Endodermal cell (in vitro differentiated cells): ENCODE results near the gene TBC1D28. TPM values are rescaled to one million over a fixed set of nuclear protein-coding genes. Genes with fewer than 3 reads are reported as not detected.
"Not testable (repeated sequence)": the region's sequence is repeated elsewhere in the genome, so short reads cannot be mapped to it uniquely, and the experiment has no call there.

ENCODE experiments used
- DNase-seq: peaks from one replicate; pipeline ENCODE4 v3.0.0-alpha.2; 2017
- H3K27ac ChIP-seq: 2 replicates; pipeline ENCODE4 v1.5.1; 2013; ENCODE audit warnings: mild to moderate bottlenecking, low read depth, low read length, moderate library complexity
- H3K27me3 ChIP-seq: 2 replicates; pipeline ENCODE4 v1.6.1; 2013; ENCODE audit warnings: mild to moderate bottlenecking, low read length, moderate library complexity; ENCODE audit not compliant: insufficient read depth, control insufficient read depth, poor library complexity, severe bottlenecking
- H3K36me3 ChIP-seq: 2 replicates; pipeline ENCODE4 v1.7.0; 2013; ENCODE audit warnings: mild to moderate bottlenecking, low read length, moderate library complexity; ENCODE audit not compliant: control insufficient read depth, insufficient read depth
- H3K4me1 ChIP-seq: one replicate; pipeline ENCODE4 v1.7.0; 2013; ENCODE audit warnings: low read length; ENCODE audit not compliant: control insufficient read depth, insufficient read depth
- H3K4me3 ChIP-seq: 2 replicates; pipeline ENCODE4 v1.5.1; 2013; ENCODE audit warnings: mild to moderate bottlenecking, low read length, moderate library complexity
- H3K9ac ChIP-seq: 2 replicates; pipeline ENCODE4 v1.6.1; 2013; ENCODE audit warnings: mild to moderate bottlenecking, low read length, moderate library complexity; ENCODE audit not compliant: poor library complexity, severe bottlenecking; ENCODE audit errors: extremely low read depth
- H3K9me3 ChIP-seq: 2 replicates; pipeline ENCODE4 v1.6.1; 2013; ENCODE audit warnings: mild to moderate bottlenecking, low read length, moderate library complexity; ENCODE audit not compliant: control insufficient read depth
- H3K27ac Mint-ChIP-seq: 2 replicates; pipeline ENCODE4 v1.8.0; 2020; ENCODE audit warnings: mixed read lengths
- H3K27me3 Mint-ChIP-seq: 2 replicates; pipeline ENCODE4 v1.8.0; 2021; ENCODE audit warnings: mild to moderate bottlenecking, mixed read lengths; ENCODE audit not compliant: insufficient read depth
- H3K36me3 Mint-ChIP-seq: 2 replicates; pipeline ENCODE4 v1.8.0; 2020; ENCODE audit warnings: low read depth, mixed read lengths
- H3K4me1 Mint-ChIP-seq: 2 replicates; pipeline ENCODE4 v1.8.0; 2020; ENCODE audit warnings: mixed read lengths
- H3K4me3 Mint-ChIP-seq: 2 replicates; pipeline ENCODE4 v1.8.0; 2020; ENCODE audit warnings: mild to moderate bottlenecking, moderate library complexity, mixed read lengths
- H3K9me3 Mint-ChIP-seq: 2 replicates; pipeline ENCODE4 v1.8.0; 2020; ENCODE audit warnings: mild to moderate bottlenecking, mixed read lengths
- WGBS, 2 experiments: methylation state at CpG; one replicate each; pipeline versions ENCODE4 v1.1.5 to v1.1.7; 2013; ENCODE audit warnings: missing lambda C conversion rate in 2 of 2, mixed read lengths in 1 of 2; ENCODE audit not compliant: insufficient coverage in 1 of 2, insufficient read length in 1 of 2; 5-methylcytosine and 5-hydroxymethylcytosine counted together
- long read RNA-seq, 4 experiments: library from polyadenylated mRNA in 2 of 4; library from RNA in 1 of 4; library from capped mRNA in 1 of 4; stranded (forward) in 3 of 4; unstranded in 1 of 4; transcript quantifications; one replicate each; pipeline ENCODE4 v2.0.0, GENCODE V29; 2020 to 2021; ENCODE audit warnings: inconsistent platforms in 1 of 4
- polyA plus RNA-seq, 2 experiments: library from polyadenylated mRNA; stranded (reverse); fragments of 50-300 nt; gene quantifications; one replicate each; pipeline ENCODE4 v1.2.3, GENCODE V29; 2013
- total RNA-seq, 2 donors: library from RNA; stranded (reverse); fragmentation: NEBNext Ultra II Directional in 1 of 2; extraction: Animal tissue kit (Norgen Biotek cat#: 25700) in 1 of 2; gene quantifications; 2 replicates in 1 of 2; 3 replicates in 1 of 2; pipeline ENCODE4 v1.2.1, GENCODE V29; 2021

TBC1D28 gene
- not detected for total RNA-seq
- polyA plus RNA-seq (2013, experiment 1 of 2): not detected
- polyA plus RNA-seq (2013, experiment 2 of 2): 0.33 TPM
- long read RNA-seq, experiment 1: 0 reads
- long read RNA-seq, experiment 2: 0 reads
- long read RNA-seq, experiment 3: 0 reads
- long read RNA-seq, experiment 4: 0 reads

DNA sequence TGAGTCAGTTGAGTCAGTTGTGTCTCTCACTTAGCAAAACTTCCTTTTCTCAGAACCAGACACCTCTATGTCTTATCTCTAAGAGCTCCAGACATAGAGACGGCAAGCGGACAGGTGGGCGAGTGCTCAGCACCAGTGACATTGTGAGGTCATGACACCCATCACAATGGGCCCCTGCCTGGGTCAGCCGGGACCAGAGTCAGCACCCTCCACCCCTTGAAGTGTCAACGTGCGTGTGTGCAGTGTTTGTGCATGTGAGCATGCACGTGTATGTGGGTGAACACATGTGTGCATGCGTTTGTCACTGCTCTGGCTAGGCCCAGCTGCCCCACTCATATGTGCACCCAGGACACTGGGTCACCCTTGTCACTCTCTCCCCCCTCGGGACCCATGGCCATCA is at the start of gene TBC1D28:
TBC1D28 (minus strand) TSS at position 101 of the 400 bp plus-strand sequence. CDS start 3,039 bp downstream, outside the sequence.
- peak; percentile 36 for DNase-seq
- not testable (repeated sequence) for H3K9ac ChIP-seq, H3K27me3 Mint-ChIP-seq, H3K9me3 ChIP-seq, H3K4me3 Mint-ChIP-seq, H3K4me1 ChIP-seq, H3K27ac ChIP-seq, H3K4me3 ChIP-seq, H3K36me3 ChIP-seq, H3K9me3 Mint-ChIP-seq, H3K36me3 Mint-ChIP-seq, H3K4me1 Mint-ChIP-seq, H3K27me3 ChIP-seq, H3K27ac Mint-ChIP-seq
- WGBS, 2 experiments: 98% methylated on average over 8 of the region's 9 CpGs; no CpG with 5 or more reads in 1 of the 2 experiments

DNA sequence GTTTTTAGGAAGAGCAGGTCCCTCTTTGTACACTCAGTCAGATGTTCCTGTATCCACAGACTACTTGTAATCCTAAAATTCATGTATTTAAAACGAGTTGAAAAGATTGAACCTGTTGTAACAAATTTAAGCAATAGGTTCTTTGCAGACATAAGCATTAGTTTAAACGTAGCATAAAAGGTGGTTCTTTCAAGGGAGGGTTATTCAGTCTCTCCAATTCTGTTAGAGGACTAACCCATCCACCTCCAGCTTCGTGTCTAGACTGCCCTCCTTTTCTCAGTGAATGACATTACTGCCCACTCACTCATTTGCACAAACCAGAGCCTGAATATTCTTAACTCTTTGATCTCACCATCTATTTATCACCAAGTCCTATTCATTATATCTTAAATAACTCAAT is 38.5 kb upstream of the TBC1D28 start:
- H3K27ac ChIP-seq, H3K9me3 Mint-ChIP-seq, H3K27ac Mint-ChIP-seq, H3K27me3 Mint-ChIP-seq, H3K4me1 Mint-ChIP-seq, H3K27me3 ChIP-seq, H3K4me1 ChIP-seq, H3K36me3 ChIP-seq, DNase-seq, H3K9me3 ChIP-seq: not testable (repeated sequence)
- peaks cover 24% of the 10 kb centered on the region for H3K36me3 Mint-ChIP-seq
- Histone ChIP-seq H3K4me3 (peak overlapping the region; percentile 81), H3K9ac (peak overlapping the region; percentile 25)
- 38 to 60% methylated on average over 1 to 2 of the region's 3 CpGs for WGBS, 2 experiments
- H3K4me3 Mint-ChIP-seq: peak overlapping the region; percentile 72

DNA sequence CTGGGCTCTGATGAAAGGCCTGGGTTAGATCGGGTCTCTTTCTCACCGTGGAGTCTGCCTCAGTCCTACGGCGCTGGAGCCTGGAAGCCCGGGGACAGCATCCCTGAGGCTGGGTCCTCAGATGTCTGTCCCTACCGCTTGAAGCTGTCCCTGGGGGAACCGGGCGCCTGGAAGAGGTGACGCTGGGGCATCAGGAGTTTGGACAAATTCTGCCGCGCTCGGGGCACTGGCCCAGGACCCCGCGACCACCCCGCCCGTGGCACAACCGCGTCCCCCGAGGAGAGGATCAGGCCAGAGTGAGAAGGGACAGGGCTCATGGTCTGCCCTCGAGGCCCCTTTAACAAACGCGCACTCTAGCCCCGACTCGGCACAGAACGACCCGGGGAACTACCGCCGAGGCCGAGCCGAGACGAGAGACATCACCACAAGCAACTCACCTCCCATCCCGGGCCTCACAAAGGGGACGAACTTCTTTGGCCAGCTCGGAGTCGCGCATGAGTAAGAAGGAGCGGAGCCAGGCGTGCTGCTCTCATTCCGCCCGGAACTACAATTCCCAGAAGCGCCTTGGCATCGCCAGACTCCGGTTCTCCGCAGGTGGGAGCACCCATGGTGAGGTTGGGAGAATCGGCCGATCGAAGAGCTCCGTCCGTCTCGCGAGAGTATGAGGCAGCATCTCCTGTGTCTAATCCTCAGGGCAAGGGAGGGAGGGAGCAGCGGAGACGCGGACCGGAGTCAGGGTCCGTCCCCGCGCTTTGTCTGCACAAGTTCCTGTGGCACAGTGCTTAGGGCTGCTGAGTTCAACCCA is 37.8 kb upstream of the TBC1D28 start, which contains the start of gene FOXO3B:
FOXO3B (minus strand) TSS at position 548 of the 805 bp plus-strand sequence. CDS start 663 bp downstream, outside the sequence.
- not testable (repeated sequence) for H3K9me3 Mint-ChIP-seq, H3K4me1 ChIP-seq, H3K27me3 ChIP-seq, H3K9me3 ChIP-seq, H3K27me3 Mint-ChIP-seq, H3K4me1 Mint-ChIP-seq
- Mint-ChIP-seq H3K36me3 (peaks cover 29% of the 10 kb centered on the region), H3K4me3 (peak within 1 kb of the TSS; percentile 72), H3K27ac (peak within 1 kb of the TSS; percentile 35)
- peaks cover 14% of the 10 kb centered on the region for H3K36me3 ChIP-seq
- H3K4me3 ChIP-seq: peak within 1 kb of the TSS; percentile 81
- H3K9ac ChIP-seq: peak within 1 kb of the TSS; percentile 66
- peak; percentile 97 for DNase-seq
- peak within 1 kb of the TSS; percentile 53 for H3K27ac ChIP-seq
- WGBS, 2 experiments: 0% methylated on average over 1 to 40 of the region's 58 CpGs

DNA sequence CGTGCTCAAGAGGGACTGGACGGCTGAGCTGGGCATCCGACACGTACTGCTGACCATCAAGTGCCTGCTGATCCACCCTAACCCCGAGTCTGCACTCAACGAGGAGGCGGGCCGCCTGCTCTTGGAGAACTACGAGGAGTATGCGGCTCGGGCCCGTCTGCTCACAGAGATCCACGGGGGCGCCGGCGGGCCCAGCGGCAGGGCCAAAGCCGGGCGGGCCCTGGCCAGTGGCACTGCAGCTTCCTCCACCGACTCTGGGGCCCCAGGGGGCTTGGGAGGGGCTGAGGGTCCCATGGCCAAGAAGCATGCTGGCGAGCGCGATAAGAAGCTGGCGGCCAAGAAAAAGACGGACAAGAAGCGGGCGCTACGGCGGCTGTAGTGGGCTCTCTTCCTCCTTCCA is 33.2 kb upstream of the TBC1D28 start:
- H3K4me1 ChIP-seq, H3K4me3 ChIP-seq, H3K27me3 ChIP-seq, DNase-seq, H3K4me1 Mint-ChIP-seq, H3K4me3 Mint-ChIP-seq, H3K27ac ChIP-seq, H3K27ac Mint-ChIP-seq, H3K27me3 Mint-ChIP-seq, H3K9ac ChIP-seq: not testable (repeated sequence)
- Histone ChIP-seq H3K9me3 (peaks cover 14% of the 10 kb centered on the region), H3K36me3 (peaks cover 22% of the 10 kb centered on the region)
- H3K9me3 Mint-ChIP-seq: peaks cover 14% of the 10 kb centered on the region
- WGBS, 2 experiments: 98% methylated on average over 19 of the region's 29 CpGs; no CpG with 5 or more reads in 1 of the 2 experiments
- H3K36me3 Mint-ChIP-seq: peaks cover 56% of the 10 kb centered on the region

DNA sequence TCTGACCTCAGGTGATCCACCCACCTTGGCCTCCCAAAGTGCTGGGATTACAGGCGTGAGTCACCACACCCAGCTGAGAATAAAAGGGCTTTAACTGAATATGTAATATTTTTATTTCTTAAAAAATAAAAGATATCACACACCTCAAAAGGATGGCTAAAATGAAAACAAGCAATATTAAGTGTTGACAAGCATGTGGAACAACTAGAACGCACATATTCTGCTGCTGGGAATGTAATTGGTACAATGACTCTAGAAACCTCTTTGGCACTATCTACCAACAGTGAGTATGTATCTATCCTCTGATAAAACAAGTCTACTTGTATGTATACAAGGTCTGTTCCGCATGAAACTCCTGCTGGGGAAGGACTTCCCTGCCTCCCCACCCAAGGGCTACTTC is 32.7 kb upstream of the TBC1D28 start:
- Mint-ChIP-seq H3K36me3 (peaks cover 59% of the 10 kb centered on the region), H3K9me3 (peaks cover 16% of the 10 kb centered on the region)
- H3K4me3 ChIP-seq, H3K27ac Mint-ChIP-seq, H3K4me1 ChIP-seq, H3K27ac ChIP-seq, H3K27me3 Mint-ChIP-seq, DNase-seq, H3K4me3 Mint-ChIP-seq, H3K9ac ChIP-seq, H3K27me3 ChIP-seq, H3K4me1 Mint-ChIP-seq: not testable (repeated sequence)
- peaks cover 14% of the 10 kb centered on the region for H3K9me3 ChIP-seq
- WGBS, 2 experiments: 98 to 100% methylated on average over 2 of the region's 3 CpGs
- H3K36me3 ChIP-seq: peaks cover 22% of the 10 kb centered on the region

DNA sequence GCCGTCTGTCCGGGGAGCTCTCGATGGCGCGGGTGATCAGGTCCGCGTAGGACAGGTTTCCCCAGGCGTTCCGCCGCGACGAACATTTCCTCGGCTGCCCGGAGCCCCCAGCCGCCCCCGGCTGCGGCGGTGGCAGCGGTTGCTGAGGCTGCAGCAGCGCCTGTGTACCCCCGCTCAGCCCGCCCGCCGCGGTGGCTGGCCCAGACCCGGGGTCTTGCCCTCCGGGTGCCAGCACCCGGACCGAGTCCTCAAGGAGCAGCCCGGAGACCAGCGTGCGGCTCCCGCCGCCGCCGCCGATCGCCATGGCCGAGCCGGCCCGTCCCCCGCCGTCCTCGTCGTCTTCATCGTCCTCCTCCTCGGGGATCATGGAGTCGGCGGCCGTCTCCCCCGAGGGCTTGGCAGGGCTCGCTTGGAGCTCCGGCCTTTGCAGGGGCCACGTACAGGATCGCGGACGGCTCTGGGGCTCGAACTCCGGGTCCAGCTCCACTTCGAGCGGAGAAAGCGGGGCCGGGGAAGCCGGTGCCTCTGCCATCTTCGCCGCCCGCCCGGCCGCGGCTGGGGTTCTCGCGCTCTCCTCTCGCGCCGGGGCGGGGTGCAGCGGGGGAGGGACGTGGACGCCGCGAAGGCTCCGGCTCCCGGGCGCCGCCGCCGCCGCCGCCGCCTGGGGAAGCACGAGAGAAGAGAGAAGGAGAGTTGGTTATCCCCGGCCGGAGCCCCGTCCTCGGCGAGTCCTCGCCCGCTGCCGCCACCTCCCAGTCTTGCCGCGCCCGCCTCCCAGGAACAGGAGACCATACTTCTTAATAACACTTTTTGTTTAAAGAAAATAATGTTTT is 28.4 kb upstream of the TBC1D28 start:
- H3K4me1 Mint-ChIP-seq, H3K27ac Mint-ChIP-seq, H3K9ac ChIP-seq, H3K27me3 ChIP-seq, H3K4me3 ChIP-seq, H3K4me3 Mint-ChIP-seq, DNase-seq, H3K4me1 ChIP-seq, H3K27me3 Mint-ChIP-seq, H3K27ac ChIP-seq: not testable (repeated sequence)
- H3K9me3 ChIP-seq: peaks cover 44% of the 10 kb centered on the region
- H3K9me3 Mint-ChIP-seq: peaks cover 44% of the 10 kb centered on the region
- peaks cover 44% of the 10 kb centered on the region for H3K36me3 ChIP-seq
- 97 to 100% methylated on average over 14 to 31 of the region's 102 CpGs for WGBS, 2 experiments
- H3K36me3 Mint-ChIP-seq: peaks cover 68% of the 10 kb centered on the region
